WTC11 (cell line): Measurements from ENCODE around the gene ELMO1. TPM values are rescaled to one million over a fixed set of nuclear protein-coding genes. Genes with fewer than 3 reads are reported as not detected.

Source experiments
- ATAC-seq: fragments of 200-7000 bp; cut with Tn5 transposase; 2 replicates; pipeline ENCODE4 v1.10.0; 2021; ENCODE audit warnings: mild to moderate bottlenecking, moderate library complexity
- CTCF ChIA-PET: fragments of 300-600 bp; sonication (Branson Sonifier 250); formaldehyde crosslinking; loops from one replicate; lab custom pipeline; 2021; ENCODE audit warnings: antibody characterized with exemption; lab: Charles Lee
- POLR2A ChIA-PET: fragments of 350-600 bp; sonication (Branson Sonifier 250); formaldehyde crosslinking; loops from one replicate; lab custom pipeline; 2021; ENCODE audit warnings: antibody characterized with exemption; lab: Charles Lee
- DNase-seq: peaks from one replicate; pipeline ENCODE4 v3.0.0; 2021; ENCODE audit warnings: low spot score
- H3K27ac Mint-ChIP-seq: 2 replicates; pipeline ENCODE4 v1.8.0; 2021; ENCODE audit warnings: mixed read lengths
- H3K27me3 Mint-ChIP-seq: 2 replicates; pipeline ENCODE4 v1.8.0; 2021; ENCODE audit warnings: low read depth, mild to moderate bottlenecking, moderate library complexity, mixed read lengths
- H3K36me3 Mint-ChIP-seq: 2 replicates; pipeline ENCODE4 v1.8.0; 2021; ENCODE audit warnings: mixed read lengths
- H3K4me1 Mint-ChIP-seq: 2 replicates; pipeline ENCODE4 v1.8.0; 2022; ENCODE audit warnings: mixed read lengths
- H3K4me3 Mint-ChIP-seq: 2 replicates; pipeline ENCODE4 v1.8.0; 2021; ENCODE audit warnings: mild to moderate bottlenecking, moderate library complexity, mixed read lengths
- H3K9me3 Mint-ChIP-seq: 2 replicates; pipeline ENCODE4 v1.8.0; 2021; ENCODE audit warnings: mixed read lengths
- AR ChIP-seq: fragments of 250-450 bp; sonication (Bioruptor Pico); IDR thresholded peaks from 2 replicates; pipeline ENCODE4 v1.9.0; 2021; ENCODE audit warnings: mild to moderate bottlenecking
- CDX4 ChIP-seq: fragments of 250-450 bp; sonication (Bioruptor Pico); IDR thresholded peaks from 2 replicates; pipeline ENCODE4 v1.9.0; 2021; ENCODE audit warnings: moderate library complexity, mild to moderate bottlenecking, inconsistent platforms, borderline replicate concordance
- CREB1 ChIP-seq: sonication (generic); formaldehyde crosslinking; IDR thresholded peaks from 2 replicates; pipeline ENCODE4 v1.8.0; 2023; ENCODE audit warnings: mild to moderate bottlenecking, missing genetic modification reagents
- CTCF ChIP-seq: fragments of 200-600 bp; IDR thresholded peaks from 2 replicates; pipeline ENCODE4 v1.8.0; 2022; ENCODE audit warnings: antibody characterized with exemption
- E2F4 ChIP-seq: sonication (generic); formaldehyde crosslinking; IDR thresholded peaks from 2 replicates; pipeline ENCODE4 v1.8.1; 2022; ENCODE audit warnings: low read depth, mild to moderate bottlenecking, moderate library complexity, missing genetic modification reagents, borderline replicate concordance
- E2F5 ChIP-seq: sonication (generic); formaldehyde crosslinking; IDR thresholded peaks from 2 replicates; pipeline ENCODE4 v1.8.1; 2022; ENCODE audit warnings: mild to moderate bottlenecking, moderate library complexity, missing genetic modification reagents
- ELF4 ChIP-seq: sonication (generic); formaldehyde crosslinking; IDR thresholded peaks from 2 replicates; pipeline ENCODE4 v1.8.1; 2022; ENCODE audit warnings: low read depth, mild to moderate bottlenecking, moderate library complexity, missing genetic modification reagents
- ESRRA ChIP-seq: sonication (generic); formaldehyde crosslinking; IDR thresholded peaks from 2 replicates; pipeline ENCODE4 v1.8.1; 2022; ENCODE audit warnings: mild to moderate bottlenecking, missing genetic modification reagents, borderline replicate concordance
- HMGA2 ChIP-seq: fragments of 250-450 bp; sonication (Bioruptor Pico); IDR thresholded peaks from 2 replicates; pipeline ENCODE4 v1.4.0; 2021; ENCODE audit warnings: mild to moderate bottlenecking, moderate library complexity
- MLX ChIP-seq: sonication (generic); formaldehyde crosslinking; IDR thresholded peaks from 2 replicates; pipeline ENCODE4 v1.8.1; 2023; ENCODE audit warnings: mild to moderate bottlenecking, missing genetic modification reagents, moderate library complexity
- MXD4 ChIP-seq: fragments of 250-450 bp; sonication (Bioruptor Pico); IDR thresholded peaks from 2 replicates; pipeline ENCODE4 v1.8.0; 2021; ENCODE audit warnings: mild to moderate bottlenecking, moderate library complexity, borderline replicate concordance
- MYBL2 ChIP-seq: sonication (generic); formaldehyde crosslinking; IDR thresholded peaks from 2 replicates; pipeline ENCODE4 v1.8.1; 2023; ENCODE audit warnings: mild to moderate bottlenecking, moderate library complexity, missing genetic modification reagents
- NFYB ChIP-seq: sonication (generic); formaldehyde crosslinking; conservative IDR thresholded peaks from 2 replicates; pipeline ENCODE4 v1.8.0; 2022; ENCODE audit warnings: low read depth, missing genetic modification reagents
- OVOL2 ChIP-seq: fragments of 250-450 bp; sonication (Bioruptor Pico); IDR thresholded peaks from 2 replicates; pipeline ENCODE4 v1.9.0; 2021; ENCODE audit warnings: mild to moderate bottlenecking, borderline replicate concordance
- SMAD4 ChIP-seq: sonication (generic); formaldehyde crosslinking; IDR thresholded peaks from 2 replicates; pipeline ENCODE4 v1.8.0; 2022; ENCODE audit warnings: mild to moderate bottlenecking, missing genetic modification reagents
- SP1 ChIP-seq: sonication (generic); formaldehyde crosslinking; conservative IDR thresholded peaks from 2 replicates; pipeline ENCODE4 v1.8.1; 2022; ENCODE audit warnings: missing genetic modification reagents
- TEAD1 ChIP-seq: sonication (generic); formaldehyde crosslinking; IDR thresholded peaks from 2 replicates; pipeline ENCODE4 v1.8.0; 2022; ENCODE audit warnings: mild to moderate bottlenecking, missing genetic modification reagents
- TEAD4 ChIP-seq: sonication (generic); formaldehyde crosslinking; IDR thresholded peaks from 2 replicates; pipeline ENCODE4 v1.8.0; 2022; ENCODE audit warnings: mild to moderate bottlenecking, missing genetic modification reagents
- USF1 ChIP-seq: sonication (generic); formaldehyde crosslinking; IDR thresholded peaks from 2 replicates; pipeline ENCODE4 v1.8.0; 2022; ENCODE audit warnings: mild to moderate bottlenecking, missing genetic modification reagents
- USF2 ChIP-seq: sonication (generic); formaldehyde crosslinking; IDR thresholded peaks from 2 replicates; pipeline ENCODE4 v1.8.1; 2023; ENCODE audit warnings: mild to moderate bottlenecking, missing genetic modification reagents, moderate library complexity
- ZNF121 ChIP-seq: sonication (generic); formaldehyde crosslinking; IDR thresholded peaks from 2 replicates; pipeline ENCODE4 v1.8.0; 2023; ENCODE audit warnings: missing genetic modification reagents
- ZNF138 ChIP-seq: sonication (generic); formaldehyde crosslinking; conservative IDR thresholded peaks from 2 replicates; pipeline ENCODE4 v1.8.1; 2022; ENCODE audit warnings: mild to moderate bottlenecking, moderate library complexity, missing genetic modification reagents
- ZNF317 ChIP-seq: sonication (generic); formaldehyde crosslinking; IDR thresholded peaks from 2 replicates; pipeline ENCODE4 v1.8.1; 2023; ENCODE audit warnings: low read depth, mild to moderate bottlenecking, moderate library complexity, missing genetic modification reagents, borderline replicate concordance
- ZNF423 ChIP-seq: fragments of 250-450 bp; sonication (Bioruptor Pico); IDR thresholded peaks from 2 replicates; pipeline ENCODE4 v2.1.2; 2022; ENCODE audit warnings: mild to moderate bottlenecking, moderate library complexity
- ZNF512 ChIP-seq: sonication (generic); formaldehyde crosslinking; IDR thresholded peaks from 2 replicates; pipeline ENCODE4 v1.8.1; 2022; ENCODE audit warnings: missing genetic modification reagents, borderline replicate concordance
- total RNA-seq: library from RNA; stranded (reverse); gene quantifications from 3 replicates; pipeline ENCODE4 v1.2.3, GENCODE V29; 2021

Gene ELMO1
- total RNA-seq, 1 experiment from 2014 or later = 19.4 TPM

GRCh38 chr7:36941359-36941758, 507.3 kb downstream of the ELMO1 start (continued):
- TF ChIP-seq SP1 (CRISPR knock-in tag) (no peak), NFYB (CRISPR knock-in tag) (no peak), ZNF423 (no peak), USF1 (CRISPR knock-in tag) (no peak), OVOL2 (no peak), E2F4 (CRISPR knock-in tag) (no peak), CDX4 (CRISPR knock-in tag) (no peak), E2F5 (no peak), TEAD4 (no peak), MYBL2 (CRISPR knock-in tag) (no peak)

GRCh38 chr7:36939816-36940215, 508.8 kb downstream of the ELMO1 start:
- ChIA-PET POLR2A (no interaction called here), CTCF (no interaction called here)
- no peak for DNase-seq
- Mint-ChIP-seq H3K27me3 (no peaks in the 10 kb centered on the region), H3K4me1 (peaks cover 28% of the 10 kb centered on the region), H3K36me3 (peaks cover 22% of the 10 kb centered on the region), H3K9me3 (peaks cover 40% of the 10 kb centered on the region), H3K4me3 (no peak overlapping the region), H3K27ac (no peak overlapping the region)
- no peak for TF ChIP-seq MLX (CRISPR knock-in tag)
- no peak for TF ChIP-seq HMGA2 (CRISPR knock-in tag)
- TF ChIP-seq NFYB (CRISPR knock-in tag) = no peak
- no peak for TF ChIP-seq SP1 (CRISPR knock-in tag)
- TF ChIP-seq SMAD4 (CRISPR knock-in tag) = no peak
- no peak for TF ChIP-seq CTCF
- TF ChIP-seq TEAD1 (CRISPR knock-in tag) = no peak
- TF ChIP-seq ZNF317 (CRISPR knock-in tag) = no peak
- TF ChIP-seq ZNF121 (CRISPR knock-in tag) = no peak
- TF ChIP-seq ZNF138 (CRISPR knock-in tag) = no peak
- TF ChIP-seq CREB1 (CRISPR knock-in tag) = no peak
- no peak for TF ChIP-seq ELF4
- TF ChIP-seq USF2 (CRISPR knock-in tag) = no peak
- TF ChIP-seq OVOL2 = no peak
- TF ChIP-seq AR (CRISPR knock-in tag) = no peak
- TF ChIP-seq ESRRA (CRISPR knock-in tag) = no peak
- TF ChIP-seq ZNF512 (CRISPR knock-in tag) = no peak
- no peak for TF ChIP-seq MXD4 (CRISPR knock-in tag)
- no peak for ATAC-seq
